IPS-18c (cell line): ENCODE data around the gene GIMAP1.

Experiments used
- H3K4me3 ChIP-seq: 2 replicates; pipeline ENCODE4 v1.7.0; 2013; ENCODE audit warnings: low read depth, mild to moderate bottlenecking, low read length, moderate library complexity; ENCODE audit not compliant: insufficient read depth
- H3K9me3 ChIP-seq: one replicate; pipeline ENCODE4 v1.6.1; 2013; ENCODE audit warnings: mild to moderate bottlenecking, low read length, moderate library complexity; ENCODE audit not compliant: control insufficient read depth, insufficient read depth

GIMAP1 gene

GRCh38 chr7:150738092-150738491 lies 21.7 kb downstream of the GIMAP1 start:
- Histone ChIP-seq H3K9me3 (no peaks in the 10 kb centered on the region), H3K4me3 (no peak overlapping the region)

DNA sequence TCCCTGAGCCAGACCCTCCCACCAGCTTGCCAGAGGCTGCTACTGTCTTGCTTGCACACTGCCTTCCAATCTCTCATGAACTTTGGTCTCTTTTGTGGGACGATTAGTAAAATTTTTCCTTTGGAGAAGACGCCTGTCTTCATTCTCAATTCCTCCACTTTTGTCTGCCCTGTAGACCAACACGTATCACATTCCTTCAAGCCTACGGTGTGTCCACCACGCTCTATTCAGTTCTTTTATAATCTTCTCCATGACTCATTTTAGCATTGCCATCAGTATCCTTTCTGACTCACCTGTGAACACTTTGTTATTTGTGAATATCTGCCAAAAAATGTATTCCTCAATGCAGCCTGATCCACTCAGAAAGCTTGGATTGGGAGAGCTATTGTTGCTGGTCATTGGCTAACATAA lies 22.2 kb downstream of the GIMAP1 start:
- Histone ChIP-seq H3K9me3 (no peaks in the 10 kb centered on the region), H3K4me3 (no peak overlapping the region)

DNA sequence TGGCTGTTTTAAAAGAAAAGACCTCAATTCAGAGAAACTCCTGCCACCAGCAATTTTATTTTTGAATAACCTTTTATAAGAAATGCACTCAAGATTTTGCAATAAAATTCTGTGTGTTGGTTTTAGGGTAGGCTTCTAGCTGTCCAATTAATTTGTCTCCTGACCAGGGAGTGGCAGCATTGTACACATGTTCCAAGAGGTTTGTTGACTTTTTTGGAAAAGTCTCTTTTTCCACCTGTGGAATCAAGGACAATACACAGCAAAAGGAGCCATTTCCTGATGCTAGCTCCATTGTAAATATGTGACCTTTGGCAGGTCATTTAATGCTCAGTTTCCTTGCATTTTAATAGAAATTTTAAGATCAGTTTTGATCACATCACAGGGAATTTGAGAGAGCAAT lies 22.6 kb downstream of the GIMAP1 start:
- Histone ChIP-seq H3K9me3 (no peaks in the 10 kb centered on the region), H3K4me3 (no peak overlapping the region)

DNA sequence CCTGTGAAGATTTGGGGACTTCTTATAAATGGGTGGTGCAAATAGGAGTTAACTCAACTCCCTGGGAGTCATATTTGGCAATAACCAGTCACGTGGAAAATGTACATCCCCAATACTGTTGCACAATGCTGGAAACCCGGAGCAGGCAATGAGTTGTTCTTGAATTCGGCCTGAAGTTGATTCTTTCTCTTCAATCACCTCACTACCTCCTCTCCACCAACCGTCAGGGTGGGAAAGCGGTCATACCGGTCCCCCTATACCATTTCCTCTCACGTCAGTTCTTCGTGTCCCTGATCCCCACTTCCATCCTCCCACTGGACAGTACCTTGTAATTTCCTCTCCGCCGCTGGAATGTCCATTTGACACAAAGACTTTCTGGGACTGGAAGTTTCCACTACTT lies 23.6 kb downstream of the GIMAP1 start:
- Histone ChIP-seq H3K4me3 (no peak overlapping the region), H3K9me3 (no peaks in the 10 kb centered on the region)

DNA sequence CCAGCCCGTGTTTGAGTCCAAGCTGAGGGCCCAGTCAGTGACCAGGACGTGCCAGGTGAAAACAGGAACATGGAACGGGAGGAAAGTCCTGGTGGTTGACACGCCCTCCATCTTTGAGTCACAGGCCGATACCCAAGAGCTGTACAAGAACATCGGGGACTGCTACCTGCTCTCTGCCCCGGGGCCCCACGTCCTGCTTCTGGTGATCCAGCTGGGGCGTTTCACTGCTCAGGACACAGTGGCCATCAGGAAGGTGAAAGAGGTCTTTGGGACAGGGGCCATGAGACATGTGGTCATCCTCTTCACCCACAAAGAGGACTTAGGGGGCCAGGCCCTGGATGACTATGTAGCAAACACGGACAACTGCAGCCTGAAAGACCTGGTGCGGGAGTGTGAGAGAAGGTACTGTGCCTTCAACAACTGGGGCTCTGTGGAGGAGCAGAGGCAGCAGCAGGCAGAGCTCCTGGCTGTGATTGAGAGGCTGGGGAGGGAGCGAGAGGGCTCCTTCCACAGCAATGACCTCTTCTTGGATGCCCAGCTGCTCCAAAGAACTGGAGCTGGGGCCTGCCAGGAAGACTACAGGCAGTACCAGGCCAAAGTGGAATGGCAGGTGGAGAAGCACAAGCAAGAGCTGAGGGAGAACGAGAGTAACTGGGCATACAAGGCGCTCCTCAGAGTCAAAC lies 26.0 kb downstream of the GIMAP1 start:
- no peaks in the 10 kb centered on the region for H3K9me3 ChIP-seq
- no peak overlapping the region for H3K4me3 ChIP-seq

DNA sequence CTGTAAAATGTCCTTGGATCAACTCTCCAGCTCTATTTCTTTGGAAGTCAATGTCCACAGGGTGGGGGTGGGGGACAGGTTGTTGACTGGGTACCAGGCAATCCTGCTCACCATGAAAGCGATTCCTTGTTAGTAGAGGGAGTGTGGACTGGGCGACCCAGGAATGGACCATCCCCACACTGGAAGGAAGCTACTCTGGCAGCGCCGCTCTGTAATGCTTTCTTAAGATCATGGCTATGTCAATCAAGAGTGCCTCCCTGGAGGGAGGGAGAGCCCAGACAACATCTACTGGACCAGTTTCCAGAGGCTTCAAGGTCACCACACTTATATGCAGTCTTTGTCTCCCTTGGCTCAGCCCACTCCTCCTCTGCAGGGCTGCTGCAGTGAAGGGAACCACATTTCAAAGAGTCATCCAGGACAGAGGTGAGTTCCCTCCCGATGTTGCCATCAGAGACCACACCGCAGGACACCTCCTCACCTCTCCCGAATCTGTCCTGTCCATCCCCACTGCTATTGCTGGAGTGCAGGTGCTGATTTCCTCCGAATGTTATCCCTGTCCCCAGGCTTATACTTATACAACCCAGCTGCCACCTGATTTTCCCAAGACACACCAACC lies 27.7 kb downstream of the GIMAP1 start:
- Histone ChIP-seq H3K4me3 (no peak overlapping the region), H3K9me3 (no peaks in the 10 kb centered on the region)

DNA sequence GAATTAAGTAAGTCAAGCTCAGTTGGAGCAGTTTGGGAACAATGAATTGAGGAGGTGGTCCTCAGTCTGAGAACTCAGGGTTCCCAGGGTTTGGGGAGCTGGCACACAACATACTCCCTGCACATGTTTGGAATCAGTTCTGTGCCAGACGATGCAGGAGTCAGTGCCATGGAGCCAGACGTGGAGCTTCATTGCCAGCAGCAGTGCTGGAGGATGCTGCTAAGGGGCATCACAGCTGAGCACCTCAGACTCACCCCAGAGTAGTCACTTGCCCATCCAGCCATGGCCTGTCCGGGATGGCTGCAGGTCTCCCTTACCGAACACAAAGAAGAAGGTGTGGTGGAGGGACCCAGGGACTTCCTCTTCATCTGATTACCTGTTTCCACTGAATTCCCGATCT lies 28.7 kb downstream of the GIMAP1 start:
- no peak overlapping the region for H3K4me3 ChIP-seq
- H3K9me3 ChIP-seq, result no peaks in the 10 kb centered on the region

DNA sequence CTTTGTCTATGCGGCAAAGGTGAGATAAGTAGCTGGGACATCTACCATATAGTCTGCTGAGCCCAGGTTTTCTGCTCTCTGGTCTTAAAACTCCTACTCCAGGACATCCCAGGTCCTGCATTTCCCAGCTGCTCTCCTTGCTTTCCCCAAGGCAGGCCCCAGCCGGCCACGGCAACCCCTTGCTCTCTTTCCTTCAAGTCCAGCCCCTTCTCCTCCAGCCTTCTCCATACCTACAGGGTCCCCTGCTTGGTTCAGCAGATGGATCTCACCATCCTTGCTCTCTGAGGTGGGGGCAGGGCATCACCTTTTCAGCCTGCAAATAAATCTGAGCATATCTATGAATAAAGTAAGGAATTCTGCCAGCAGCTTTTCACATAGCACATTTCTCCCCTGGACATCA lies 29.5 kb downstream of the GIMAP1 start:
- H3K4me3 ChIP-seq, result no peak overlapping the region
- H3K9me3 ChIP-seq, result no peaks in the 10 kb centered on the region

GRCh38 chr7:150746921-150747320 lies 30.5 kb downstream of the GIMAP1 start:
- H3K4me3 ChIP-seq, result no peak overlapping the region
- H3K9me3 ChIP-seq, result no peaks in the 10 kb centered on the region

- no peak overlapping the region for H3K4me3 ChIP-seq
- H3K9me3 ChIP-seq, result no peaks in the 10 kb centered on the region
Observed at GRCh38 chr7:150748376-150748775, 32.0 kb downstream of the GIMAP1 start.

DNA sequence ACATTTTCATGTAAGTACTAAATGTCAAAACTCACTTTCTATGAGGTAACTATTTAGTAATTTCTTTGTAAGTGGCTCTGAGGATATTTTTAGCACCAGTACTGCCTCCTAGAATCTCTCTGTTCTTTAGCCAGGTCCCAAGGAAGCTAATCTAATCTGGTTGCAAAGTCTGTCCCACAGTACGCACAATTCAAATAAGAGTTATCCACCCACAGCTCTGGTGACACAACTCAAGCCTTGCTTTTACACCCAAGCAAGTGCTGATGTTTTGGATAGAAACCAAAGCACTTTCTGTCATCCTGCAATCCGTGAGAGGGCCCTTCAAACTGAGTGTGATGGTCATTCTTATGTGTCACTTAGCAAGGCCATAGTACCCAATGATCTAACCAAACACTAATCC lies 35.3 kb downstream of the GIMAP1 start:
- Histone ChIP-seq H3K9me3 (no peaks in the 10 kb centered on the region), H3K4me3 (no peak overlapping the region)

DNA sequence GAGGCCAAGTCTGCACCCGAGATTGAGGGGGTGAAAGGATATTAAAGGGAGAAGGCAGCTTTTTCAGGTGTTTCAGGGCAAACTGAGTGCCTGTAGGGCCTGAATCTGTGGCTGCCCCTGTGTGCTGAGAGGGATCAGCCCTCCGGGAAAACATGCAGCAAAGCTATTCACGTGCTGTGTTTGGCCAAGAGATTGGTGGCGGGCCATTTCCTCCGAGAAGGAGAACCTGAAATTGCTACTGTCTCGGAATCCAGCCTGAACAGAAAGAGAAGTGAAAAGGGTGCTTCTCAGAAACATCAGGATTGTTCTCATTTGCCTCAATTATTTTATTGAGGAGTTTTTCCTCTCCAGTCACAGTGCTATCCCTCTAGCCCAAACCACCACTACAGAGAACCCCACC lies 36.8 kb downstream of the GIMAP1 start:
- Histone ChIP-seq H3K4me3 (no peak overlapping the region), H3K9me3 (no peaks in the 10 kb centered on the region)

DNA sequence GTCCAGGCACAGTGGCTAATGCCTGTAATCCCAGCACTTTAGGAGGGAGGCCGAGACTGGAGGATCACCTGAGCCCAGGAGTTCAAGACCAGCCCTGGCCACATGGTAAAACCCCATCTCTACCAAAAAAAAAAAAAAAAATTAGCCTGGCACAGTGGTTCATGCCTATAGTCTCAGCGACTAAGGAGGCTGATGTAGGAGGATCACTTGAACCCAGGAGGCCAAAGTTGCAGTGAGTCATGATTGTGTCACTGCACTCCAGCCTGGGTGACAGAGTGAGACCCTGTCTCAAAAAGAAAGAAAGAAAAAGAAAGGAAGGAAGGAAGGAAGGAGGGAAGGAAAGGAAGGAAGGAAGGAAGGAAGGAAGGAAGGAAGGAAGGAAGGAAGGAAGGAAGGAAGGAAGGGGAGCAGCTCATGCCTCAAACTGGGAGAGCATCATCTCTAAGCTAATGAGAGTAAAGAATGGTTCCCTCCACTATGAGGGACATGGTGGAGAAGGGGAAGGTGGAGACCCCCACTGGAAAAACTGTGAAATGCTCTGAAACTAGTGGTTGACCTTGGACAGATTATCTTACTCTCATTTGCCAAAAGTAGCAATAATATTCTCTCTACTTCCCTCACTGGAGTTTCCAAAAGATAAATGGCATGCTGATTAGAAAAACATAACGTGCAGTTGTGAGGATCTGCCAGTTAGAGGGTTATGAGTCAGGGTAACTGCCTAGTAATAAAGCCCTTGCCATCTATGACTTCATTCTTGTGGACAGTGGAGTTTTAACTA lies 37.6 kb downstream of the GIMAP1 start:
- Histone ChIP-seq H3K9me3 (no peaks in the 10 kb centered on the region), H3K4me3 (no peak overlapping the region)

DNA sequence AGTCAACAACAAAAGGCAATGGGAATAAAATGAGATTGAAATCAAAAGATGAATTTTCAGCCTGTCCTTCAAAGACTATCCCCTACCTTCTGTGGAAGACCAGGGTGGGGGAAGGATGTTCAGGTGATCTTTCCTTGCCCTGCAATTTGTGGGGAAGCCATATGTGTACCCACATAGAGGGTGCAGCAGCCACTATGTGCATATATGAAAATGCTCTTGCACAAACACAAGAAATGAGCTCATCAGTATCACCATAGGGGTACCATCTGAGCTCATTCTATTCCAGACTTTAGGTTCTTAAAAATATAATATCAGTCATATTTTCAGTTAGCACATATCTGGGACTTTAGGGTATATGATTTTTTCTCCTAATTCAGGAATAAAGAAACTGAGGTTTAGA lies 38.5 kb downstream of the GIMAP1 start:
- Histone ChIP-seq H3K9me3 (no peaks in the 10 kb centered on the region), H3K4me3 (no peak overlapping the region)

GRCh38 chr7:150755473-150756099 lies 39.2 kb downstream of the GIMAP1 start:
- Histone ChIP-seq H3K9me3 (no peaks in the 10 kb centered on the region), H3K4me3 (no peak overlapping the region)

DNA sequence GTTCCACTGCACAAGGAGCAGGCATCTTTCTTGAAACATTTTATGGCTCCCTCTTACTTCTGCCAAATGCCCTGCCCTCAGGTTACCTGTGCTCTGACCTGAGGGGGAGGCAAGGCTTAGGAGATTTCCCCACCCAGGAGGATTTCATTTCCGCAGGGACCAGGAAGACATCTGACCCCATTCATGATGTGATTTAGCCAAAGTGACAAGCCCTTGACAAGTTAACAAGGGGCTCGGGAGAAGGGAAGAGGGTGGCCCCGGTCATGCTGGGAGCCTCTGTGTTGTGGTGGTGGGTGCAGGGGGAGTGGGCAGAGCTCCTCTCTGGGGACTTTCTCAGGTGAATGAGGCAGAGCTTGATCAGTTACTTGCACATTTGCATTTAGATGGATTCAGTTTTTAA lies 39.8 kb downstream of the GIMAP1 start:
- H3K4me3 ChIP-seq, result no peak overlapping the region
- no peaks in the 10 kb centered on the region for H3K9me3 ChIP-seq

DNA sequence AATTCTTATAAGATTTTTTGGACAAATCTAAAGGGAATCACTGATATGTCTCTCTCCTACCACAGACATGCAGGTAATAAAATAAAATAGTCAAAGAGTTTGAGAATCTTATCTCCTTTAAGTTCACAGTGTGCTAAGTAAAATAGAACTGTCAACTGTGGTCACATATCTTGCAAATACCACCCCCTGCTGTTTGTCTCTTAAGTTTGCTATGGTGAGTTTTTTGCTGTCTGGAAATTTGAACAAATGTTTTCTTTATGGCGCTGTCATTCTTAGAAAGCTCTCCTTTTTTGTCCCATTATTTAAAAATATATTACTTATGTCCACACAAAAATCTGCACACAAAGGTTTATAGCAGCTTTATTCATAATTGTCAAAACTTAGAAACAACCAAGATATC lies 40.4 kb downstream of the GIMAP1 start:
- H3K4me3 ChIP-seq, result no peak overlapping the region
- no peaks in the 10 kb centered on the region for H3K9me3 ChIP-seq

DNA sequence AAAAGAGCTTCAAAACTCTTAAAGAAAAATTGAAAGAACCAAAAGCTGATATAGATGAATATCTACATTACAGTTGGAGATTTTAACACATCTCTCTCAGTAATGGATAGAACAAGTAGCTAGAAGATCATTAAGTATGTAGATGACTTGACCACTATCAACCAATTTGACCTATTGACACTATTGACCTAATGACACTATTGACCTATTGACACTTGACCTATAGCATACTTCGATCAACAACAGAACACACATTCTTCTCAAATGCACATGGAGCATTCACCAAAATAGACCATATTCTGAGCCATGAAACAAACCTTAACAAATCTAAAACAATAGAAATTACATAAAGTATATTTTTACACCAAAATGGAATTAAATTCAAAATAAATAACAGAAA lies 43.1 kb downstream of the GIMAP1 start:
- Histone ChIP-seq H3K4me3 (no peak overlapping the region), H3K9me3 (no peaks in the 10 kb centered on the region)
